Neural cell (in vitro differentiated cells): Measurements from ENCODE around the gene GDNF. TPM values are rescaled to one million over a fixed set of nuclear protein-coding genes. Genes with fewer than 3 reads are reported as not detected.

Source experiments
- H2AFZ ChIP-seq: fragments of 200-600, 300-800 bp; sonication (generic), shearing (Covaris generic); 2 replicates; pipeline ENCODE4 v1.6.0; 2014; ENCODE audit warnings: low read depth, mild to moderate bottlenecking, antibody characterized with exemption, low read length, moderate library complexity
- H3F3A ChIP-seq: fragments of 200-600 bp; shearing (Covaris generic); 2 replicates; pipeline ENCODE4 v1.6.1; 2016; ENCODE audit warnings: mild to moderate bottlenecking, moderate library complexity, mixed read lengths, antibody characterized with exemption, low read length; ENCODE audit not compliant: insufficient read depth, poor library complexity, severe bottlenecking
- H3K27ac ChIP-seq: fragments of 200-600, 300-800 bp; sonication (generic), shearing (Covaris generic); 2 replicates; pipeline ENCODE4 v1.5.1; 2014; ENCODE audit warnings: mild to moderate bottlenecking, low read length, moderate library complexity
- H3K27me3 ChIP-seq: fragments of 300-800, 200-600 bp; sonication (generic), shearing (Covaris generic); 2 replicates; pipeline ENCODE4 v1.6.0; 2014; ENCODE audit warnings: mild to moderate bottlenecking, low read depth, low read length, moderate library complexity; ENCODE audit not compliant: insufficient read depth
- H3K36me3 ChIP-seq: fragments of 300-800, 200-600 bp; sonication (generic), shearing (Covaris generic); 2 replicates; pipeline ENCODE4 v1.5.1; 2014; ENCODE audit warnings: mild to moderate bottlenecking, antibody characterized with exemption, low read length, moderate library complexity; ENCODE audit not compliant: insufficient read depth
- H3K4me2 ChIP-seq: fragments of 300-800, 200-600 bp; sonication (generic), shearing (Covaris generic); 2 replicates; pipeline ENCODE4 v1.6.0; 2014; ENCODE audit warnings: mild to moderate bottlenecking, low read length
- H3K4me3 ChIP-seq: fragments of 300-800, 200-600 bp; sonication (generic), shearing (Covaris generic); 2 replicates; pipeline ENCODE4 v1.5.1; 2014; ENCODE audit warnings: mild to moderate bottlenecking, low read length, moderate library complexity
- H3K79me2 ChIP-seq: fragments of 200-600 bp; shearing (Covaris generic); replicated peaks from 2 replicates; pipeline ENCODE4 v1.6.0; 2014; ENCODE audit warnings: mild to moderate bottlenecking, low read length, moderate library complexity; ENCODE audit not compliant: insufficient read depth
- H3K9ac ChIP-seq: fragments of 300-800, 200-600 bp; sonication (generic), shearing (Covaris generic); 2 replicates; pipeline ENCODE4 v1.6.1; 2016; ENCODE audit warnings: mild to moderate bottlenecking, low read length, mixed read lengths
- H3K9me2 ChIP-seq: fragments of 200-600 bp; shearing (Covaris generic); 2 replicates; pipeline ENCODE4 v1.6.1; 2016; ENCODE audit warnings: mild to moderate bottlenecking, low read length, mixed read lengths; ENCODE audit not compliant: insufficient read depth
- H3K9me3 ChIP-seq: fragments of 200-600, 300-800 bp; sonication (generic), shearing (Covaris generic); 2 replicates; pipeline ENCODE4 v1.6.1; 2016; ENCODE audit warnings: mild to moderate bottlenecking, mixed run types, low read length, moderate library complexity, mixed read lengths
- H4K20me1 ChIP-seq: fragments of 200-600 bp; shearing (Covaris generic); 2 replicates; pipeline ENCODE4 v1.6.1; 2016; ENCODE audit warnings: mild to moderate bottlenecking, mixed run types; ENCODE audit not compliant: insufficient read depth
- EP300 ChIP-seq: fragments of 450-650 bp; conservative IDR thresholded peaks from 2 replicates; pipeline ENCODE4 v1.6.1; 2014; ENCODE audit warnings: antibody characterized with exemption, mild to moderate bottlenecking, moderate library complexity; ENCODE audit not compliant: poor library complexity, severe bottlenecking
- EZH2 ChIP-seq: fragments of 200-600, 300-800 bp; shearing (Covaris generic), sonication (generic); IDR thresholded peaks from 2 replicates; pipeline ENCODE4 v1.6.1; 2014; ENCODE audit warnings: antibody characterized with exemption, low read length, borderline replicate concordance, mild to moderate bottlenecking; ENCODE audit not compliant: insufficient read depth, poor library complexity, severe bottlenecking
- MXI1 ChIP-seq: fragments of 450-650 bp; conservative IDR thresholded peaks from 2 replicates; pipeline ENCODE4 v1.6.1; 2014; ENCODE audit warnings: antibody characterized with exemption, mild to moderate bottlenecking; ENCODE audit not compliant: poor library complexity, severe bottlenecking
- POLR2AphosphoS5 ChIP-seq: IDR thresholded peaks from 2 replicates; pipeline ENCODE4 v1.6.1; 2012
- RAD21 ChIP-seq: fragments of 450-650 bp; conservative IDR thresholded peaks from 2 replicates; pipeline ENCODE4 v1.6.1; 2014; ENCODE audit warnings: antibody characterized with exemption, mild to moderate bottlenecking, moderate library complexity
- SMC3 ChIP-seq: fragments of 450-650 bp; conservative IDR thresholded peaks from 2 replicates; pipeline ENCODE4 v1.6.1; 2014; ENCODE audit warnings: antibody characterized with exemption, mild to moderate bottlenecking, moderate library complexity; ENCODE audit not compliant: poor library complexity
- TAF1 ChIP-seq: IDR thresholded peaks from 2 replicates; pipeline ENCODE4 v1.6.1; 2012; ENCODE audit warnings: low read depth
- polyA plus RNA-seq: library from polyadenylated mRNA; depleted of rRNA; stranded (reverse); fragments of >200 nt; gene quantifications from 2 replicates; pipeline ENCODE4 v1.2.3, GENCODE V29; 2014
- TF ChIP-seq, protein P1 (sequence below): IDR thresholded peaks from 2 replicates; pipeline ENCODE4 v1.6.1; 2012; ENCODE audit warnings: borderline replicate concordance
- TF ChIP-seq, protein P2 (sequence below): fragments of 450-650 bp; IDR thresholded peaks from 2 replicates; pipeline ENCODE4 v1.5.1; 2014; ENCODE audit warnings: antibody characterized with exemption, mild to moderate bottlenecking, moderate library complexity; ENCODE audit not compliant: poor library complexity, severe bottlenecking

The GDNF gene
- polyA plus RNA-seq, 1 donor from 2014 or later: not detected

DNA sequence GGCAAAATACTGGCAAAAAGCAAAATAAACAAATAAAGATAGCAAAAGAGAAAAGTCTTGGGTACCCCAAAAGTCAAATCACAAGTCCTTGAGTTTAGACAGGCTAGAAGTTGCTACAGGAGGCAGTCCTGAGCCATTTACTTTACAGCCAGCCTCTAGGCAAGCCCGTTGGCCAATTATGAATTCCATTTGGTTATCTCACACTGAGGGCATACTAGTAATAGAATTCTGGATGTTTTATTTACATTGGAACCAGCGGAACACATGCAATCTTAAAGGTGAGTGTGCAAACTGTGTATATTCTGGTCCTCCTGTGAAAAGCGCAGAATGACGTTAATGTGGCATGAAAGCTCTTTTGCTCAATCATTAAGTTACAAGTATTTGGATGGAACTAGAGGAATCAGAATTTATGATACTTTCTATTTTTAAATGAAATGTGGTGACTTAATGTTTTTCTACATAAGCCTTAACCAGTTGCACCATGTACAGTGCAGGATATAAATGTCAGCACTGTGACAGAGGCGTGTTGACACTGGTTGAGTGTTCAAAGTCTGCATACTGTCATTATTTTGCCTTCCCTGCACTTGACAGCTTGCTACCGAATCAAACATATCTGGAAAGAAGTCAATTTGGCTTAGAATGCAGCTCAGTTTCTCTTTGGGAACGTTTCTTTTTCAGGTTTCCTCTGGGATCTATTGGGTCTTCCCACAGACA, 7.9 kb downstream of the GDNF start:
- Histone ChIP-seq H3K4me2 (no peak overlapping the region), H2AFZ (no peak overlapping the region), H3K27me3 (peaks cover 54% of the 10 kb centered on the region), H3F3A (no peaks in the 10 kb centered on the region), H3K79me2 (no peaks in the 10 kb centered on the region), H4K20me1 (no peaks in the 10 kb centered on the region), H3K9ac (no peak overlapping the region), H3K9me3 (no peaks in the 10 kb centered on the region), H3K27ac (no peak overlapping the region), H3K9me2 (no peaks in the 10 kb centered on the region), H3K36me3 (no peaks in the 10 kb centered on the region), H3K4me3 (no peak overlapping the region)
- no peak for TF ChIP-seq EP300
- TF ChIP-seq TAF1: no peak
- TF ChIP-seq EZH2: no peak
- TF ChIP-seq MXI1: no peak
- TF ChIP-seq SMC3: no peak
- no peak for TF ChIP-seq POLR2AphosphoS5
- TF ChIP-seq RAD21: no peak
- TF ChIP-seq, protein P1, sequence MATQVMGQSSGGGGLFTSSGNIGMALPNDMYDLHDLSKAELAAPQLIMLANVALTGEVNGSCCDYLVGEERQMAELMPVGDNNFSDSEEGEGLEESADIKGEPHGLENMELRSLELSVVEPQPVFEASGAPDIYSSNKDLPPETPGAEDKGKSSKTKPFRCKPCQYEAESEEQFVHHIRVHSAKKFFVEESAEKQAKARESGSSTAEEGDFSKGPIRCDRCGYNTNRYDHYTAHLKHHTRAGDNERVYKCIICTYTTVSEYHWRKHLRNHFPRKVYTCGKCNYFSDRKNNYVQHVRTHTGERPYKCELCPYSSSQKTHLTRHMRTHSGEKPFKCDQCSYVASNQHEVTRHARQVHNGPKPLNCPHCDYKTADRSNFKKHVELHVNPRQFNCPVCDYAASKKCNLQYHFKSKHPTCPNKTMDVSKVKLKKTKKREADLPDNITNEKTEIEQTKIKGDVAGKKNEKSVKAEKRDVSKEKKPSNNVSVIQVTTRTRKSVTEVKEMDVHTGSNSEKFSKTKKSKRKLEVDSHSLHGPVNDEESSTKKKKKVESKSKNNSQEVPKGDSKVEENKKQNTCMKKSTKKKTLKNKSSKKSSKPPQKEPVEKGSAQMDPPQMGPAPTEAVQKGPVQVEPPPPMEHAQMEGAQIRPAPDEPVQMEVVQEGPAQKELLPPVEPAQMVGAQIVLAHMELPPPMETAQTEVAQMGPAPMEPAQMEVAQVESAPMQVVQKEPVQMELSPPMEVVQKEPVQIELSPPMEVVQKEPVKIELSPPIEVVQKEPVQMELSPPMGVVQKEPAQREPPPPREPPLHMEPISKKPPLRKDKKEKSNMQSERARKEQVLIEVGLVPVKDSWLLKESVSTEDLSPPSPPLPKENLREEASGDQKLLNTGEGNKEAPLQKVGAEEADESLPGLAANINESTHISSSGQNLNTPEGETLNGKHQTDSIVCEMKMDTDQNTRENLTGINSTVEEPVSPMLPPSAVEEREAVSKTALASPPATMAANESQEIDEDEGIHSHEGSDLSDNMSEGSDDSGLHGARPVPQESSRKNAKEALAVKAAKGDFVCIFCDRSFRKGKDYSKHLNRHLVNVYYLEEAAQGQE: no peak
- TF ChIP-seq, protein P2, sequence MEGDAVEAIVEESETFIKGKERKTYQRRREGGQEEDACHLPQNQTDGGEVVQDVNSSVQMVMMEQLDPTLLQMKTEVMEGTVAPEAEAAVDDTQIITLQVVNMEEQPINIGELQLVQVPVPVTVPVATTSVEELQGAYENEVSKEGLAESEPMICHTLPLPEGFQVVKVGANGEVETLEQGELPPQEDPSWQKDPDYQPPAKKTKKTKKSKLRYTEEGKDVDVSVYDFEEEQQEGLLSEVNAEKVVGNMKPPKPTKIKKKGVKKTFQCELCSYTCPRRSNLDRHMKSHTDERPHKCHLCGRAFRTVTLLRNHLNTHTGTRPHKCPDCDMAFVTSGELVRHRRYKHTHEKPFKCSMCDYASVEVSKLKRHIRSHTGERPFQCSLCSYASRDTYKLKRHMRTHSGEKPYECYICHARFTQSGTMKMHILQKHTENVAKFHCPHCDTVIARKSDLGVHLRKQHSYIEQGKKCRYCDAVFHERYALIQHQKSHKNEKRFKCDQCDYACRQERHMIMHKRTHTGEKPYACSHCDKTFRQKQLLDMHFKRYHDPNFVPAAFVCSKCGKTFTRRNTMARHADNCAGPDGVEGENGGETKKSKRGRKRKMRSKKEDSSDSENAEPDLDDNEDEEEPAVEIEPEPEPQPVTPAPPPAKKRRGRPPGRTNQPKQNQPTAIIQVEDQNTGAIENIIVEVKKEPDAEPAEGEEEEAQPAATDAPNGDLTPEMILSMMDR: no peak

DNA sequence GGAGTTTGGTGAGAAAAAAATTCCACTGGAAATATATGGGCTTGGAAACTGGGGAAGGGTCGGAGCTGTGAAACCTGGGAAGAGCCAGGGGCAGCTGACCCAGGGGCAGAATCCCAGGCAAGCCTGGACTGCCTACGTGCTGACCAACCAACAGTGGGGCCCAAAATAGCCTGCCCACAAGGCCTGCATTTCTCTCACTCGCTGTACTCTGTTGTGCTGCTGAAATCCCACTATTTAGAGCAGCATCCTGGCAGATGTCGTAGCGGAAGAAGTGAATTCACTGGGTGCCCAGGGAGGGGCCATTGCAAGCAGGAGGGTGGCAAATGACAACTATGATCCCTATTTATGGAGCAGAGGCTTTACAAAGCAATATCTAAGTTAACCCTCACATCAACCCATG, 9.5 kb downstream of the GDNF start:
- no peaks in the 10 kb centered on the region for H4K20me1 ChIP-seq
- no peak overlapping the region for H3K9ac ChIP-seq
- H3K9me2 ChIP-seq: no peaks in the 10 kb centered on the region
- peaks cover 38% of the 10 kb centered on the region for H3K27me3 ChIP-seq
- TF ChIP-seq, protein P1: no peak
- TF ChIP-seq, protein P2: no peak
- no peak for TF ChIP-seq POLR2AphosphoS5
- no peak for TF ChIP-seq EZH2
- TF ChIP-seq TAF1: no peak
- H3F3A ChIP-seq: no peaks in the 10 kb centered on the region
- H3K4me3 ChIP-seq: no peak overlapping the region
- H2AFZ ChIP-seq: no peak overlapping the region
- H3K9me3 ChIP-seq: no peaks in the 10 kb centered on the region
- H3K79me2 ChIP-seq: no peaks in the 10 kb centered on the region
- no peak overlapping the region for H3K4me2 ChIP-seq
- H3K27ac ChIP-seq: no peak overlapping the region
- H3K36me3 ChIP-seq: no peaks in the 10 kb centered on the region
